Smooth muscle cell (in vitro differentiated cells): Measurements from ENCODE around the gene ULK3. TPM values are rescaled to one million over a fixed set of nuclear protein-coding genes. Genes with fewer than 3 reads are reported as not detected.

Source experiments
- DNase-seq: peaks from one replicate; lab custom pipeline; 2025; ENCODE audit not compliant: unreplicated experiment; lab: John Stamatoyannopoulos, UW
- H2AFZ ChIP-seq: fragments of 200-600 bp; sonication (generic); 2 replicates; pipeline ENCODE4 v1.6.0; 2016; ENCODE audit warnings: antibody characterized with exemption, low read depth, mild to moderate bottlenecking
- H3F3A ChIP-seq: fragments of 200-600 bp; sonication (generic); 2 replicates; pipeline ENCODE4 v1.6.0; 2017; ENCODE audit warnings: antibody characterized with exemption, low read depth
- H3K27ac ChIP-seq: fragments of 200-600 bp; sonication (generic); 2 replicates; pipeline ENCODE4 v1.5.1; 2016; ENCODE audit warnings: low read depth, mild to moderate bottlenecking
- H3K27me3 ChIP-seq: fragments of 200-600 bp; sonication (generic); 2 replicates; pipeline ENCODE4 v1.6.1; 2016; ENCODE audit warnings: low read depth, mild to moderate bottlenecking
- H3K36me3 ChIP-seq: fragments of 200-600 bp; sonication (generic); 2 replicates; pipeline ENCODE4 v1.5.1; 2016; ENCODE audit warnings: low read depth
- H3K4me1 ChIP-seq: fragments of 200-600 bp; sonication (generic); 2 replicates; pipeline ENCODE4 v1.5.1; 2016; ENCODE audit warnings: low read depth
- H3K4me2 ChIP-seq: fragments of 200-600 bp; sonication (generic); 2 replicates; pipeline ENCODE4 v1.6.0; 2016; ENCODE audit warnings: mild to moderate bottlenecking
- H3K4me3 ChIP-seq: fragments of 200-600 bp; sonication (generic); 2 replicates; pipeline ENCODE4 v1.5.1; 2016; ENCODE audit warnings: mild to moderate bottlenecking
- H3K79me2 ChIP-seq: fragments of 200-600 bp; sonication (generic); 2 replicates; pipeline ENCODE4 v1.6.0; 2016; ENCODE audit warnings: low read depth, mild to moderate bottlenecking
- H3K9ac ChIP-seq: fragments of 200-600 bp; sonication (generic); 2 replicates; pipeline ENCODE4 v1.6.0; 2016; ENCODE audit warnings: low read depth
- H3K9me3 ChIP-seq: fragments of 200-600 bp; sonication (generic); replicated peaks from 2 replicates; pipeline ENCODE4 v1.5.1; 2016; ENCODE audit warnings: low read depth
- H4K20me1 ChIP-seq: fragments of 200-600 bp; sonication (generic); 2 replicates; pipeline ENCODE4 v1.6.0; 2016; ENCODE audit warnings: low read depth
- WGBS: methylation state at CpG from one replicate; pipeline ENCODE4 v1.1.7; 2016; ENCODE audit warnings: low lambda C conversion rate; 5-methylcytosine and 5-hydroxymethylcytosine counted together
- polyA plus RNA-seq: library from polyadenylated mRNA; unstranded; fragments of >200 nt; fragmentation: Nextera tagmentation; extraction: Ambion mirVana; gene quantifications from 2 replicates; pipeline ENCODE4 v1.2.1, GENCODE V29; 2016
- total RNA-seq: library from RNA; depleted of rRNA; stranded (reverse); fragments of >200 nt; gene quantifications from 2 replicates; pipeline ENCODE4 v1.2.3, GENCODE V29; 2014
- TF ChIP-seq, protein P1 (sequence below): fragments of 200-600 bp; sonication (generic); IDR thresholded peaks from 2 replicates; pipeline ENCODE4 v1.5.1; 2017; ENCODE audit warnings: borderline replicate concordance, mild to moderate bottlenecking, antibody characterized with exemption; ENCODE audit not compliant: insufficient read depth, poor library complexity, severe bottlenecking

Gene ULK3
- total and polyA plus RNA-seq, 2 experiments from 2014 or later, result 14.2 to 20.8 TPM

DNA sequence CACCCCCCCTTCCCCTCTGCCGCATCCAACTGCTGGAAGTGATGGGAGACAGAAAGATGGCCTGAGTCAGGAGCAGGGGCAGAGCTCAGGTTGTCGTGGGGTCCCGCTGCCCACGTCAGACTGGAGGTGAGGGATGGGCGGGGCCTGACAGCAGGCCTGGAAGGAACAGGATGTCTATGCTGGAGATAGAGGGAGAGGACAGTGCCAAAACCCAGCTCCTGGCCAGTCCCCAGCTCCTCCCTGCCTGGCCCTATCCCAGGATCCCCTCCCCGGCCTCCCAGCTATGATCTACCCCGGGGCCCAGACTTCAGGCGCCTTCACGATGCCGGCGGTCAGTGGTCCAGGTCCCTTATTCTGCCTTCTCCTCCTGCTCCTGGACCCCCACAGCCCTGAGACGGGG is 30.4 kb downstream of the ULK3 start, which contains the start of gene LMAN1L:
TSS of gene LMAN1L (plus strand) at position 303 of the 400 bp plus-strand sequence. CDS start at position 323, 20 bp downstream.
- Histone ChIP-seq H3K27ac (no peak within 1 kb of the TSS), H3K27me3 (no peaks in the 10 kb centered on the region), H3K4me3 (no peak within 1 kb of the TSS), H3K79me2 (no peaks in the 10 kb centered on the region), H2AFZ (no peak within 1 kb of the TSS), H3K4me1 (no peaks in the 10 kb centered on the region), H4K20me1 (no peaks in the 10 kb centered on the region), H3F3A (no peaks in the 10 kb centered on the region), H3K9me3 (no peaks in the 10 kb centered on the region), H3K4me2 (no peak within 1 kb of the TSS), H3K36me3 (no peaks in the 10 kb centered on the region), H3K9ac (no peak within 1 kb of the TSS)
- TF ChIP-seq, protein P1, sequence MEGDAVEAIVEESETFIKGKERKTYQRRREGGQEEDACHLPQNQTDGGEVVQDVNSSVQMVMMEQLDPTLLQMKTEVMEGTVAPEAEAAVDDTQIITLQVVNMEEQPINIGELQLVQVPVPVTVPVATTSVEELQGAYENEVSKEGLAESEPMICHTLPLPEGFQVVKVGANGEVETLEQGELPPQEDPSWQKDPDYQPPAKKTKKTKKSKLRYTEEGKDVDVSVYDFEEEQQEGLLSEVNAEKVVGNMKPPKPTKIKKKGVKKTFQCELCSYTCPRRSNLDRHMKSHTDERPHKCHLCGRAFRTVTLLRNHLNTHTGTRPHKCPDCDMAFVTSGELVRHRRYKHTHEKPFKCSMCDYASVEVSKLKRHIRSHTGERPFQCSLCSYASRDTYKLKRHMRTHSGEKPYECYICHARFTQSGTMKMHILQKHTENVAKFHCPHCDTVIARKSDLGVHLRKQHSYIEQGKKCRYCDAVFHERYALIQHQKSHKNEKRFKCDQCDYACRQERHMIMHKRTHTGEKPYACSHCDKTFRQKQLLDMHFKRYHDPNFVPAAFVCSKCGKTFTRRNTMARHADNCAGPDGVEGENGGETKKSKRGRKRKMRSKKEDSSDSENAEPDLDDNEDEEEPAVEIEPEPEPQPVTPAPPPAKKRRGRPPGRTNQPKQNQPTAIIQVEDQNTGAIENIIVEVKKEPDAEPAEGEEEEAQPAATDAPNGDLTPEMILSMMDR, result no peak
- WGBS, result 92% methylated on average over 12 of the region's 12 CpGs
- no peak for DNase-seq

DNA sequence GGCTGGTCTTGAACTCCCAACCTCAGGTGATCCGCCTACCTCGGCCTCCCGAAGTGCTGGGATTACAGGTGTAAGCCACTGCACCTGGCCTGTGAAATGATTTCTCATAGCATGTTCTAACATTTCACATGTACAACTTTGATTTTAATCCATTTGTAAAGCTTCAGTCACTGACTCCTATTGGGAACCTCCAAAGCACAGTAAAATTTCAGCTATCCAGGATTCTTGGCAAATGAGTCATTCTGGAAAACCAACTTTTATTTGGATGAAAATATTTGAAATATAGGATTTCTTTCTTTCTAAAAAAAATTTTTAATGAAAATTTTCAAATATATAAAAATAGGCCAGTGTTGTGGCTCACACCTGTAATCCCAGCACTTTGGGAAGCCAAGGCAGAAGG is 33.0 kb downstream of the ULK3 start:
- WGBS, result 90% methylated on average over 3 of the region's 3 CpGs
- Histone ChIP-seq H3K36me3 (no peaks in the 10 kb centered on the region), H3K27me3 (no peaks in the 10 kb centered on the region), H2AFZ (no peak overlapping the region), H3K9me3 (no peaks in the 10 kb centered on the region), H4K20me1 (no peaks in the 10 kb centered on the region), H3K27ac (no peak overlapping the region), H3K9ac (no peak overlapping the region), H3K79me2 (no peaks in the 10 kb centered on the region), H3K4me2 (no peak overlapping the region), H3F3A (no peaks in the 10 kb centered on the region), H3K4me3 (no peak overlapping the region), H3K4me1 (no peaks in the 10 kb centered on the region)
- TF ChIP-seq, protein P1, result no peak
- no peak for DNase-seq

DNA sequence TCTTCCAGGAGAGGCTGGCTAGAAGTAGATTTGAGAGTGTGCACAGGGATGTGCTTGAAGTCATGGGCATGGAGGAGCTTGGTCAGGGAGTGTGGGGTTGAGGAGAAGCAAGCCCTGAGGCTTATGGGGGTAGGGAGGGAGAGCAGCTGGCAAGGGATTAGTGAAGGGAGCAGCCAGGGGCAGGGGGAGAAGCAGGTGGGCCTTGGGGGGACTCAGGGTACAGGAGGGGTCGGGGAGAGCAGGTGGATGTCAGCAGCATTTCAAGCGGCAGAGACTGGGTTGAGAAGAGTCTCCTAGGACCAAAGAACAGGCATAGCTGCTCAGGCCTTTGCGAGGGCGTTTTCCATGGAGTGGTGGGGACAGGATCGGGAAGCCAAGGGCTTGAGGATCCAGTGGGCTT is 33.7 kb downstream of the ULK3 start:
- Histone ChIP-seq H3K27me3 (no peaks in the 10 kb centered on the region), H3K27ac (no peak overlapping the region), H3K4me1 (no peaks in the 10 kb centered on the region), H3K9ac (no peak overlapping the region), H4K20me1 (no peaks in the 10 kb centered on the region), H2AFZ (no peak overlapping the region), H3F3A (no peaks in the 10 kb centered on the region), H3K9me3 (no peaks in the 10 kb centered on the region), H3K36me3 (no peaks in the 10 kb centered on the region), H3K79me2 (no peaks in the 10 kb centered on the region), H3K4me3 (no peak overlapping the region), H3K4me2 (no peak overlapping the region)
- TF ChIP-seq, protein P1, result no peak
- WGBS, result 95% methylated on average over 5 of the region's 5 CpGs
- no peak for DNase-seq

DNA sequence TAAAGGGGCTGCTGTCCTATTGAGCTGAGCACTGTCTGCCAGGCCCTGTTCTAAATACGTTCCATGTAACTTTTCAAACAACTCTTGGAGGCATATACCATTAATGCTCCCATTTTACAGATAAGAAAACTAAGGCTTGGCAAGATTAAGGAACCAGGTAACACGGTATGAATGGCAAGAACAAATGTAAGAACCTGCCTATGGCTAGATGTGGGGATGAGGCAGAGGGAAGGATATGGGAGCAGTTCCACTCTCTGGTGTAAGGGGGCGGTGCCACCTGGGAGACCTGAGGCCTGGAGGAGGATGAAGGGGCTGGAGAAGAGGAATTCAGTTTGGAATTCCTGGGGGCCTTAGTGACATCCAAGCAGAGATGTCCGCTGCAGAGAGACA is 34.1 kb downstream of the ULK3 start:
- Histone ChIP-seq H3K36me3 (no peaks in the 10 kb centered on the region), H3K27ac (no peak overlapping the region), H3K27me3 (no peaks in the 10 kb centered on the region), H3K79me2 (no peaks in the 10 kb centered on the region), H3K4me3 (no peak overlapping the region), H2AFZ (no peak overlapping the region), H3K4me1 (no peaks in the 10 kb centered on the region), H3F3A (no peaks in the 10 kb centered on the region), H4K20me1 (no peaks in the 10 kb centered on the region), H3K4me2 (no peak overlapping the region), H3K9me3 (no peaks in the 10 kb centered on the region), H3K9ac (no peak overlapping the region)
- no peak for DNase-seq
- WGBS, result 68% methylated on average over 4 of the region's 4 CpGs
- TF ChIP-seq, protein P1, result no peak
